NK-92 treated with Interleukin-12 subunit alpha and Interleukin-12 subunit beta, amount 100 ng/mL, for 24 hours (cell line): ENCODE measurements around the gene HMGB2.

ENCODE experiments used
- DNase-seq: peaks from one replicate; lab custom pipeline; 2025; lab: John Stamatoyannopoulos, UW

The HMGB2 gene

DNA sequence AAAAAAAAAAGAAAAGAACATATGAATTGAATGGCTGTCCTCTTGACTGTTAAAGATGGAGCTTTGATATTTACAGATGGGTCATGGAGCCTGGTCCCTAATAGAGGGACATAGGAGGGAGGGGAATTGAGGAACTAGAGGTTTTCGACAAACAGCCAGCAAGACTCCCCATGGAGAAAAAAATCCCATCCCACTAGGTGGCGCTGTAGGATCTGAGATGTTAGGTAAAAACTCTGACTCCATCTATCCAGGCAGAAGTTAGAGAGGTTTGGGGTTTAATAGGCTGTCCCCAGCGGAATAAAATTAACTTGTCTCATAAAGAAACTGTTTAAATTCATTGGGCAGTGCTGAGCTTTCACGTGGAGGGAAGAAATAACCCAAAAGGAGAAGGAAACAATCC, 45.9 kb downstream of the HMGB2 start:
- DNase-seq: peak; percentile 40

GRCh38 chr4:173287486-173287885, 46.7 kb downstream of the HMGB2 start:
- no peak for DNase-seq

- no peak for DNase-seq
Observed at GRCh38 chr4:173284463-173284862, 49.7 kb downstream of the HMGB2 start.

- DNase-seq: no peak
Observed at GRCh38 chr4:173282626-173283025, 51.5 kb downstream of the HMGB2 start.

DNA sequence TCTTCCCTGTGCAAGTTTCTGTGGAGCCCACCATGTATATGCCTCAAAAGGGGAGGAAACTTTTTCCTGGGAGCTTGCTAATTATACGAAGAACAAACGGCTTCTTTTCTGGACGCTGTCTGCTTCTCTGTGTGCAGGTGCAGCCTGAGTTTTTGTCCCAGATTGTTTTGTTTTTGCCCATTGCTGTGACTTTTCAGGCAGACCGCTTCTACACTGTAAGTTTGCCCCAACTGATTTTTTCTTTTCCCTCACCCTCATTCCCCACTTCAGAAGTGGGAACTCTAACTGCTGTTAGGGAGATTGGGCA, 51.9 kb downstream of the HMGB2 start:
- DNase-seq: no peak

GRCh38 chr4:173281406-173282255, 52.5 kb downstream of the HMGB2 start:
- no peak for DNase-seq
